ENCODE measurements around the gene ABCA1.

ABCA1 gene

GRCh38 chr9:104844710-104845109, 83.2 kb downstream of the ABCA1 start:
- no peak for DNase-seq (ENCODE audit: low spot score)

GRCh38 chr9:104843644-104844240, 84.2 kb downstream of the ABCA1 start:
- no peak for DNase-seq (ENCODE audit: low spot score)

GRCh38 chr9:104842698-104843097, 85.3 kb downstream of the ABCA1 start:
- DNase-seq (ENCODE audit: low spot score), result no peak

- DNase-seq (ENCODE audit: low spot score), result no peak
Measured at GRCh38 chr9:104841601-104842141, 86.3 kb downstream of the ABCA1 start.

- DNase-seq (ENCODE audit: low spot score), result no peak
Measured at GRCh38 chr9:104838958-104839357, 89.0 kb downstream of the ABCA1 start.

- DNase-seq (ENCODE audit: low spot score), result no peak
Measured at GRCh38 chr9:104836767-104837166, 91.2 kb downstream of the ABCA1 start.

GRCh38 chr9:104836235-104836634, 91.7 kb downstream of the ABCA1 start:
- DNase-seq (ENCODE audit: low spot score), result no peak

- no peak for DNase-seq (ENCODE audit: low spot score)
Measured at GRCh38 chr9:104835161-104835560, 92.8 kb downstream of the ABCA1 start.

GRCh38 chr9:104833696-104834095, 94.3 kb downstream of the ABCA1 start:
- no peak for DNase-seq (ENCODE audit: low spot score)

- DNase-seq (ENCODE audit: low spot score), result no peak
Measured at GRCh38 chr9:104831681-104832080, 96.3 kb downstream of the ABCA1 start.

- no peak for DNase-seq (ENCODE audit: low spot score)
Measured at GRCh38 chr9:104826911-104827310, 101.0 kb downstream of the ABCA1 start.

- DNase-seq (ENCODE audit: low spot score), result no peak
Measured at GRCh38 chr9:104826079-104826775, 101.7 kb downstream of the ABCA1 start.

GRCh38 chr9:104820336-104820735, 107.6 kb downstream of the ABCA1 start:
- no peak for DNase-seq (ENCODE audit: low spot score)

- DNase-seq (ENCODE audit: low spot score), result no peak
Measured at GRCh38 chr9:104819033-104819432, 108.9 kb downstream of the ABCA1 start.

- no peak for DNase-seq (ENCODE audit: low spot score)
Measured at GRCh38 chr9:104817437-104817836, 110.5 kb downstream of the ABCA1 start.

GRCh38 chr9:104815851-104816565, 111.9 kb downstream of the ABCA1 start:
- DNase-seq (ENCODE audit: low spot score), result no peak

- DNase-seq (ENCODE audit: low spot score), result no peak
Measured at GRCh38 chr9:104810421-104811339, 117.3 kb downstream of the ABCA1 start.

GRCh38 chr9:104808035-104808614, 119.8 kb downstream of the ABCA1 start:
- no peak for DNase-seq (ENCODE audit: low spot score)

- no peak for DNase-seq (ENCODE audit: low spot score)
Measured at GRCh38 chr9:104805441-104805840, 122.5 kb downstream of the ABCA1 start.

GRCh38 chr9:104802906-104803305, 125.0 kb downstream of the ABCA1 start:
- no peak for DNase-seq (ENCODE audit: low spot score)

- DNase-seq (ENCODE audit: low spot score), result no peak
Measured at GRCh38 chr9:104802110-104802509, 125.8 kb downstream of the ABCA1 start.

Measured in left forelimb (tissue), 1 donor.